Bronchial epithelial cell (primary cell): ENCODE data around the gene EXOC3L1. TPM values are rescaled to one million over a fixed set of nuclear protein-coding genes. Genes with fewer than 3 reads are reported as not detected.

Experiments used
- DNase-seq: peaks from one replicate; pipeline ENCODE4 v3.0.0-alpha.2; 2010; ENCODE audit warnings: low read depth
- FAIRE-seq: peaks from 2 replicates; lab custom pipeline; 2011; peaks lifted over from hg19 to GRCh38; lab: Jason Lieb, UNC
- H3K27me3 ChIP-seq: 2 replicates; pipeline ENCODE4 v1.5.1; 2011; ENCODE audit warnings: low read length; ENCODE audit not compliant: control insufficient read depth, insufficient read depth
- H3K36me3 ChIP-seq: 2 replicates; pipeline ENCODE4 v1.5.1; 2011; ENCODE audit warnings: low read length; ENCODE audit not compliant: control insufficient read depth, insufficient read depth
- H3K4me3 ChIP-seq: 2 replicates; pipeline ENCODE4 v1.5.1; 2011; ENCODE audit warnings: mild to moderate bottlenecking, low read depth, low read length, control low read depth
- total RNA-seq: library from RNA; depleted of rRNA; stranded (reverse); fragments of >200 nt; gene quantifications from 2 replicates; pipeline ENCODE4 v1.2.1, GENCODE V29; 2014
- TF ChIP-seq, protein P1 (sequence below): IDR thresholded peaks from 2 replicates; pipeline ENCODE4 v1.5.1; 2011; ENCODE audit warnings: mild to moderate bottlenecking, moderate library complexity, low read length, control low read depth, inconsistent platforms; ENCODE audit not compliant: insufficient read depth, severe bottlenecking

The EXOC3L1 gene
- total RNA-seq, 1 donor from 2014 or later = not detected

DNA sequence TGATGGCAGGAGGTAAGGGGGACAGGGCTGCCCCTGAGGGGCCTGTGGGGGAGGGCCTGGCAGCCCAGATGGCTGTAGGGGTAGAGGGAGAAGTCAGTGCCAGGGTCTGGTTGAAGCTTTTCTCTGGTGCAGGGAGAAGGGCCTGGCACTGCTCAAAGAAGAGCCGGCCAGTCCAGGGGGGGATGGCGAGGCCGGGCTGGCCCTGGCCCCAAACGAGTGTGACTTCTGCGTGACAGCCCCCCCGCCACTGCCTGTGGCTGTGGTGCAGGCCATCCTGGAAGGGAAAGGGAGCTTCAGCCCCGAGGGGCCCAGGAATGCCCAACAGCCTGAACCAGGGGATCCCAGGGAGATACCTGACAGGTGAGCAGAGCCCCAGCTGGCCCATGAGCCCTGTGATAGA is 22.3 kb downstream of the EXOC3L1 start:
- H3K36me3 ChIP-seq = no peaks in the 10 kb centered on the region
- H3K4me3 ChIP-seq = no peak overlapping the region
- DNase-seq = no peak
- H3K27me3 ChIP-seq = peaks cover 14% of the 10 kb centered on the region
- TF ChIP-seq, protein P1, sequence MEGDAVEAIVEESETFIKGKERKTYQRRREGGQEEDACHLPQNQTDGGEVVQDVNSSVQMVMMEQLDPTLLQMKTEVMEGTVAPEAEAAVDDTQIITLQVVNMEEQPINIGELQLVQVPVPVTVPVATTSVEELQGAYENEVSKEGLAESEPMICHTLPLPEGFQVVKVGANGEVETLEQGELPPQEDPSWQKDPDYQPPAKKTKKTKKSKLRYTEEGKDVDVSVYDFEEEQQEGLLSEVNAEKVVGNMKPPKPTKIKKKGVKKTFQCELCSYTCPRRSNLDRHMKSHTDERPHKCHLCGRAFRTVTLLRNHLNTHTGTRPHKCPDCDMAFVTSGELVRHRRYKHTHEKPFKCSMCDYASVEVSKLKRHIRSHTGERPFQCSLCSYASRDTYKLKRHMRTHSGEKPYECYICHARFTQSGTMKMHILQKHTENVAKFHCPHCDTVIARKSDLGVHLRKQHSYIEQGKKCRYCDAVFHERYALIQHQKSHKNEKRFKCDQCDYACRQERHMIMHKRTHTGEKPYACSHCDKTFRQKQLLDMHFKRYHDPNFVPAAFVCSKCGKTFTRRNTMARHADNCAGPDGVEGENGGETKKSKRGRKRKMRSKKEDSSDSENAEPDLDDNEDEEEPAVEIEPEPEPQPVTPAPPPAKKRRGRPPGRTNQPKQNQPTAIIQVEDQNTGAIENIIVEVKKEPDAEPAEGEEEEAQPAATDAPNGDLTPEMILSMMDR = no peak
- no peak for FAIRE-seq

DNA sequence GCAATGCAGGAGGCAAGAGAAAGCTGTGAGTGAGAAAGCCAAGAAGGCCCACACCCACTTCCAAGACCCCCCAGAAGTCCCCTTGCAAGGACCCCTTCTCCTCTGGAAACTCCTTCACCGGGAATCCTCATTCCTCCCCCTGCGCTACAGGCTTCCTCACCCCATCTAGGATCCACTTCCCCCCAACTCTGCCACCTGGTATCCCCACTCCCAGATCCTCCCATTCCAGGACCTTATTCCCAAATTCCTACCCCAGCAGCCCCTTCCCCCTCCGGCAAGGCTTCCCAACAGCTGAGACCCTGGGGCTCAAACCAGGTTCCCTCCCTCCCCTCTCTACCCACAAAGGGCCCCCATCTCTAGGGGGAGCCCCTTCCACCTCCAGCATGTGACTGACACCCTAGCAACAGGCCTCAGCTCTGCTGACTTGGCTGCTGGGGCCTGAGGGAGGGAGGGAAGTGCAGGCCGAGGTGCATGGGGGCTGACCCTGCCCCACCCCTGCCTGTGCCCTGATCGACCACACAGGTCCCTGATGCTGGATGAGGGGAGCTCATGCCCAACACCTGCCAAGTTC is 23.3 kb downstream of the EXOC3L1 start:
- H3K4me3 ChIP-seq = no peak overlapping the region
- H3K36me3 ChIP-seq = no peaks in the 10 kb centered on the region
- DNase-seq (no peak), FAIRE-seq (no peak)
- peaks cover 14% of the 10 kb centered on the region for H3K27me3 ChIP-seq
- TF ChIP-seq, protein P1 = no peak

DNA sequence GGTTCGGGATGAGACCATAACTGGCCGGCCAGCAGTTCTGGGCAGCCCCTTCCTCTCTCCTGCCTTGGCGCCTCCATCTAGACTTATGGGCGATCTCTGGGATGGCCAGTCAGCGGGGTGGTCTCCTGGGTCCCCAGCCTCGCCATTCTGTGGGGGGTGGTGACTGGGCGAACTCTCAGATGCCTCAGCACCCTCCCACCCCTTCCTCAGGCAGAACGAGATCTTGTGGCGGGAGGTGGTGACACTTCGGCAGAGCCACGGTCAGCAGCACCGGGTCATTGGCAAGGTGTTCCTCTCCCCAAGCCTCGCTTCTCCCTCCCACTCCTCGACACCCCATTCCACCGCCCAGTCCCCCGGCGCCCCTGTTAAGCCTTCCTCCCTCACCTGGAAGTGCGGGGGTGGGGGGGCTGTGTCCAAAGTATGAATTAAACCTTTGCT is 23.8 kb downstream of the EXOC3L1 start:
- TF ChIP-seq, protein P1 = no peak
- no peak overlapping the region for H3K4me3 ChIP-seq
- H3K36me3 ChIP-seq = peaks cover 2% of the 10 kb centered on the region
- FAIRE-seq = no peak
- DNase-seq = no peak
- H3K27me3 ChIP-seq = peaks cover 14% of the 10 kb centered on the region

DNA sequence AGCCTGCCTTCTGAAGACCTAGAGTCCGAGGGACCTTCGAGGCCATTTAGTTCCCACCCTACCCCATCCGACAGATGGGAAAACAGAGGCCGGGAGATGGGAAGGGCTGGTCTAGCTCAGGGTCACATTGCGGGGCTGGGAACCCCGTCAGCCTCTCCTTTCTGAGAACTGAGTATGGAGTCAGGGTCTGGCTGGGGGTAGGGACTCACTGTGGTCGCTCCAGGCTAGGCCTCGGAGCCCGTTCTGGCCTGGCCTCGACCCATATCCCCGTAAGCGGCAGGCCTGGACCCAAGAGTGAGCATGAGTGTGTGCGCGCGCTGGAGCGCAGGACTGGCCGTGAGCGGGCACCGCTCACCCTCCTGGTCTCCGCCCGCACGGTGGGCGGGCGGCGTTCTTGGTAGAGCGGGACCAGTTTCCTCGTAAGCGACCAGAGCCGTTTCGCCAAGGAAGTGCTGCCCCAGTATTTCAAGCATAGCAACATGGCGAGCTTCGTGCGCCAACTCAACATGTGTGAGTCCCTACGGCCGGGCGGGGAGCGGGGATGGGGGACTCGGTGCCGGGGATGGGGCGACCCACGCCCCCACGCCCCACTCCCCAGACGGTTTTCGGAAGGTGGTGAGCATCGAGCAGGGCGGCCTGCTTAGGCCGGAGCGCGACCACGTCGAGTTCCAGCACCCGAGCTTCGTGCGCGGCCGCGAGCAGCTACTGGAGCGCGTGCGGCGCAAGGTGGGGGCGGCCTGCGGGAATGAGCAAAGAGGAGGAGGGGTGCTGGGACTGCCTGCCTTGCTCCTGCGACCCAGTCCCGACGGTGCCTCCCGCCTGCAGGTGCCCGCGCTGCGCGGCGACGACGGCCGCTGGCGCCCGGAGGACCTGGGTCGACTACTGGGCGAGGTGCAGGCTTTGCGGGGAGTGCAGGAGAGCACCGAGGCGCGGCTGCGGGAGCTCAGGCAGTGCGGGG is 24.5 kb downstream of the EXOC3L1 start:
- FAIRE-seq = no peak
- no peak for DNase-seq
- peaks cover 2% of the 10 kb centered on the region for H3K36me3 ChIP-seq
- H3K4me3 ChIP-seq = no peak overlapping the region
- TF ChIP-seq, protein P1 = no peak
- H3K27me3 ChIP-seq = peaks cover 14% of the 10 kb centered on the region

DNA sequence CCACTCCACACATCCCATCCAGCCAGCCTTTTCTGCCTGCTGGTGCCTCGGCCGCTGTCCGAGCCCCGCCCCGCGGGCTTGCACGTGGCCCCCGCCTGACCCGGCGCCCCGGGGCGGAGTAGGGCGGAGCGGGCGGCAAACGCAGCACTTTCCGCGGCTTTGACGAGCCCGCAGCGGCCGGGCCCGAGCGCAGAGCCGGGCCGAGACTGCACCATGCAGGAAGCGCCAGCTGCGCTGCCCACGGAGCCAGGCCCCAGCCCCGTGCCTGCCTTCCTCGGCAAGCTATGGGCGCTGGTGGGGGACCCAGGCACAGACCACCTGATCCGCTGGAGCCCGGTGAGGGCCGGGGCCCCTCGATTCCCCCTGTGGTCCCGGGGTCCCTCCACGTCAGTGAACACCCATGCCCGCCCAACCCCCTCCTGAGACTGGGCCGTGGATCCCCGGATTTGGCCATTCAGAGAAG is 25.3 kb downstream of the EXOC3L1 start, which contains the start of gene HSF4:
Gene HSF4, plus strand, starts transcription at position 147 of the 463 bp plus-strand sequence. Its CDS starts 67 bp downstream, at position 214.
- H3K36me3 ChIP-seq = peaks cover 2% of the 10 kb centered on the region
- DNase-seq (no peak), FAIRE-seq (no peak)
- H3K4me3 ChIP-seq = peak within 1 kb of the TSS; percentile 21
- peaks cover 14% of the 10 kb centered on the region for H3K27me3 ChIP-seq
- TF ChIP-seq, protein P1 = no peak
